HEK293 (cell line): Measurements from ENCODE around the gene PFDN6.

ENCODE experiments used
- BCL11A ChIP-seq: fragments of 450-650 bp; formaldehyde crosslinking; IDR thresholded peaks from 2 replicates; pipeline ENCODE4 v1.5.1; 2016; ENCODE audit warnings: low read depth, missing biosample characterization, missing genetic modification characterization
- HOXA7 ChIP-seq: sonication (generic); formaldehyde crosslinking; IDR thresholded peaks from 2 replicates; pipeline ENCODE4 v1.8.1; 2022; ENCODE audit warnings: missing genetic modification reagents, borderline replicate concordance
- HOXD13 ChIP-seq: sonication (generic); formaldehyde crosslinking; IDR thresholded peaks from 2 replicates; pipeline ENCODE4 v1.8.0; 2022; ENCODE audit warnings: missing genetic modification reagents, borderline replicate concordance
- SP3 ChIP-seq: fragments of 450-650 bp; formaldehyde crosslinking; IDR thresholded peaks from 2 replicates; pipeline ENCODE4 v1.5.1; 2016; ENCODE audit warnings: missing biosample characterization, missing genetic modification characterization
- YY2 ChIP-seq: fragments of 450-650 bp; formaldehyde crosslinking; IDR thresholded peaks from 2 replicates; pipeline ENCODE4 v1.5.1; 2016; ENCODE audit warnings: missing biosample characterization, missing genetic modification characterization
- ZBTB20 ChIP-seq: fragments of 450-650 bp; formaldehyde crosslinking; IDR thresholded peaks from 2 replicates; pipeline ENCODE4 v1.5.1; 2016; ENCODE audit warnings: missing biosample characterization, missing genetic modification characterization
- ZBTB8A ChIP-seq: fragments of 450-650 bp; formaldehyde crosslinking; IDR thresholded peaks from 2 replicates; pipeline ENCODE4 v1.5.1; 2016; ENCODE audit warnings: missing biosample characterization, missing genetic modification characterization
- ZNF138 ChIP-seq: fragments of 450-650 bp; formaldehyde crosslinking; IDR thresholded peaks from 2 replicates; pipeline ENCODE4 v1.5.1; 2016; ENCODE audit warnings: missing biosample characterization, missing genetic modification characterization, borderline replicate concordance
- ZNF169 ChIP-seq: fragments of 450-650 bp; formaldehyde crosslinking; IDR thresholded peaks from 2 replicates; pipeline ENCODE4 v1.5.1; 2016; ENCODE audit warnings: missing biosample characterization, missing genetic modification characterization
- ZNF335 ChIP-seq: fragments of 450-650 bp; formaldehyde crosslinking; conservative IDR thresholded peaks from 2 replicates; pipeline ENCODE4 v1.5.1; 2016; ENCODE audit warnings: missing biosample characterization, missing genetic modification characterization
- ZNF521 ChIP-seq: fragments of 450-650 bp; formaldehyde crosslinking; IDR thresholded peaks from 2 replicates; pipeline ENCODE4 v1.5.1; 2017; ENCODE audit warnings: missing biosample characterization, mild to moderate bottlenecking, missing genetic modification characterization
- ZNF529 ChIP-seq: fragments of 450-650 bp; formaldehyde crosslinking; IDR thresholded peaks from 2 replicates; pipeline ENCODE4 v1.5.1; 2017; ENCODE audit warnings: missing genetic modification characterization, missing biosample characterization; ENCODE audit not compliant: insufficient replicate concordance
- ZNF621 ChIP-seq: fragments of 450-650 bp; formaldehyde crosslinking; IDR thresholded peaks from 2 replicates; pipeline ENCODE4 v1.5.1; 2017; ENCODE audit warnings: missing biosample characterization, missing genetic modification characterization
- ZNF624 ChIP-seq: fragments of 450-650 bp; formaldehyde crosslinking; IDR thresholded peaks from 2 replicates; pipeline ENCODE4 v1.5.1; 2017; ENCODE audit warnings: missing biosample characterization, missing genetic modification characterization
- ZNF629 ChIP-seq: fragments of 450-650 bp; formaldehyde crosslinking; IDR thresholded peaks from 2 replicates; pipeline ENCODE4 v1.5.1; 2017; ENCODE audit warnings: missing biosample characterization, missing genetic modification characterization
- ZNF660 ChIP-seq: fragments of 450-650 bp; IDR thresholded peaks from 2 replicates; pipeline ENCODE4 v1.5.1; 2018; ENCODE audit warnings: missing biosample characterization, mild to moderate bottlenecking, missing genetic modification characterization
- ZNF830 ChIP-seq: fragments of 450-650 bp; IDR thresholded peaks from 2 replicates; pipeline ENCODE4 v1.5.0; 2018; ENCODE audit warnings: missing biosample characterization, missing genetic modification characterization, low read depth, mild to moderate bottlenecking, moderate library complexity
- ZXDB ChIP-seq: fragments of 450-650 bp; formaldehyde crosslinking; IDR thresholded peaks from 2 replicates; pipeline ENCODE4 v1.5.1; 2016; ENCODE audit warnings: missing biosample characterization, missing genetic modification characterization
- TF ChIP-seq, protein P1 (sequence below): fragments of 450-650 bp; formaldehyde crosslinking; optimal IDR thresholded peaks from 2 replicates; pipeline ENCODE3; 2016; ENCODE audit warnings: missing biosample characterization, mild to moderate bottlenecking, missing genetic modification characterization
- TF ChIP-seq, protein P2 (sequence below): fragments of 450-650 bp; formaldehyde crosslinking; IDR thresholded peaks from 2 replicates; pipeline ENCODE4 v1.5.1; 2016; ENCODE audit warnings: missing biosample characterization, missing genetic modification characterization
- TF ChIP-seq, protein P3 (sequence below): fragments of 450-650 bp; formaldehyde crosslinking; conservative IDR thresholded peaks from 2 replicates; pipeline ENCODE4 v1.5.1; 2016; ENCODE audit warnings: low read depth, missing biosample characterization, missing genetic modification characterization
- TF ChIP-seq, protein P4 (sequence below): fragments of 450-650 bp; formaldehyde crosslinking; IDR thresholded peaks from 2 replicates; pipeline ENCODE4 v1.5.1; 2016; ENCODE audit warnings: missing biosample characterization, missing genetic modification characterization
- TF ChIP-seq, protein P5 (sequence below): fragments of 450-650 bp; formaldehyde crosslinking; IDR thresholded peaks from 2 replicates; pipeline ENCODE4 v1.5.1; 2016; ENCODE audit warnings: missing biosample characterization, missing genetic modification characterization
- TF ChIP-seq, protein P6 (sequence below): fragments of 450-650 bp; formaldehyde crosslinking; IDR thresholded peaks from 2 replicates; pipeline ENCODE4 v1.5.1; 2016; ENCODE audit warnings: missing biosample characterization, missing genetic modification characterization

PFDN6 gene

DNA sequence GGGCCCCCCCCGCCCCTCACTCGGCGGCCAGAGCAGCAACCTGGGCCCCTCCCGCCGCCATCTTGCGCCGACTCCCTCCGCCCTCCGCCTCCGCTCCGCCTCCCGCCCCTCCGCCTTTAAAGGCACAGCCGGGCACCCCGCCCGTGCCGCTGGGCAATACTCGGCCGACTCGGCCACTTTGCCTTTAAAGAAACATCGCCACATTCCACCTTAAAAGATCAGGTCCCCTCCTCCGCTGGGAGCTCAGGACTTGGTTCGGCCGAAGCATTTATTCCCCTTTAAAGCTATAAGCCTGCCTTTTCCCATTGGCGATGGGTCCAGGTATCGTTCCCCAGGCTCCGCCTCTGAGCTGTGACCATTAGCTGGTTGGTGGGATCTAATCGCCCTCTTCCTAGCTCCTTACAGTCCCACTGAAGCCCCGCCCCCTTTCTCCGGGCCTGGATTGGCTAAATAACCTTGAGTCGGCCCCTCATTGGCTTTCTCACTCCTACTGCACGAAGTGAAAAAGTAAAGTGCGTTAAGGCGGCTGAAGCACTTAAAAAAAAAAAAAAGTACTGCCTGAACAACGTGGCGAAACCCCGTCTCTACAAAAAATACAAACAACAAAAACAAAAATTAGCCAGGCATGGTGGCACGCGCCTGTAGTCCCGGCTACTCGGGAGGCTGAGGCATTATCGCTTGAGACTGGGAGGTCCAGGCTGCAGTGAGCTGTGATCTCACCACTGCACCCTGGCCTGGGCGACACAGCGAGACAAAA, 28.4 kb downstream of the PFDN6 start, which contains the start of gene ZBTB22 (continued):
- TF ChIP-seq SP3 (peak; percentile 92), ZNF335 (tag by site-specific recombination) (peak; percentile 97), ZNF529 (no peak), ZNF621 (tag by site-specific recombination) (no peak), ZNF521 (tag by site-specific recombination) (no peak), HOXA7 (no peak), ZNF624 (no peak), ZNF138 (tag by site-specific recombination) (no peak), YY2 (tag by site-specific recombination) (0 out of 2 replicates have a peak, but pooled peaks have one; percentile 40), HOXD13 (CRISPR knock-in tag) (no peak), ZBTB8A (tag by site-specific recombination) (peak; percentile 98), ZXDB (peak; percentile 71), ZNF660 (tag by site-specific recombination) (peak; percentile 85), BCL11A (tag by site-specific recombination) (peak; percentile 27; the same call in 1 of the 2 replicates), ZBTB20 (tag by site-specific recombination) (peak; percentile 26; the same call in 1 of the 2 replicates), ZNF169 (tag by site-specific recombination) (no peak), ZNF830 (tag by site-specific recombination) (no peak), ZNF629 (tag by site-specific recombination) (peak; percentile 80)
- TF ChIP-seq, protein P1, sequence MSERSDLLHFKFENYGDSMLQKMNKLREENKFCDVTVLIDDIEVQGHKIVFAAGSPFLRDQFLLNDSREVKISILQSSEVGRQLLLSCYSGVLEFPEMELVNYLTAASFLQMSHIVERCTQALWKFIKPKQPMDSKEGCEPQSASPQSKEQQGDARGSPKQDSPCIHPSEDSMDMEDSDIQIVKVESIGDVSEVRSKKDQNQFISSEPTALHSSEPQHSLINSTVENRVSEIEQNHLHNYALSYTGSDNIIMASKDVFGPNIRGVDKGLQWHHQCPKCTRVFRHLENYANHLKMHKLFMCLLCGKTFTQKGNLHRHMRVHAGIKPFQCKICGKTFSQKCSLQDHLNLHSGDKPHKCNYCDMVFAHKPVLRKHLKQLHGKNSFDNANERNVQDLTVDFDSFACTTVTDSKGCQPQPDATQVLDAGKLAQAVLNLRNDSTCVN (tag by site-specific recombination): peak; percentile 28
- TF ChIP-seq, protein P2, sequence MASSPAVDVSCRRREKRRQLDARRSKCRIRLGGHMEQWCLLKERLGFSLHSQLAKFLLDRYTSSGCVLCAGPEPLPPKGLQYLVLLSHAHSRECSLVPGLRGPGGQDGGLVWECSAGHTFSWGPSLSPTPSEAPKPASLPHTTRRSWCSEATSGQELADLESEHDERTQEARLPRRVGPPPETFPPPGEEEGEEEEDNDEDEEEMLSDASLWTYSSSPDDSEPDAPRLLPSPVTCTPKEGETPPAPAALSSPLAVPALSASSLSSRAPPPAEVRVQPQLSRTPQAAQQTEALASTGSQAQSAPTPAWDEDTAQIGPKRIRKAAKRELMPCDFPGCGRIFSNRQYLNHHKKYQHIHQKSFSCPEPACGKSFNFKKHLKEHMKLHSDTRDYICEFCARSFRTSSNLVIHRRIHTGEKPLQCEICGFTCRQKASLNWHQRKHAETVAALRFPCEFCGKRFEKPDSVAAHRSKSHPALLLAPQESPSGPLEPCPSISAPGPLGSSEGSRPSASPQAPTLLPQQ (tag by site-specific recombination): peak; percentile 99
- TF ChIP-seq, protein P3, sequence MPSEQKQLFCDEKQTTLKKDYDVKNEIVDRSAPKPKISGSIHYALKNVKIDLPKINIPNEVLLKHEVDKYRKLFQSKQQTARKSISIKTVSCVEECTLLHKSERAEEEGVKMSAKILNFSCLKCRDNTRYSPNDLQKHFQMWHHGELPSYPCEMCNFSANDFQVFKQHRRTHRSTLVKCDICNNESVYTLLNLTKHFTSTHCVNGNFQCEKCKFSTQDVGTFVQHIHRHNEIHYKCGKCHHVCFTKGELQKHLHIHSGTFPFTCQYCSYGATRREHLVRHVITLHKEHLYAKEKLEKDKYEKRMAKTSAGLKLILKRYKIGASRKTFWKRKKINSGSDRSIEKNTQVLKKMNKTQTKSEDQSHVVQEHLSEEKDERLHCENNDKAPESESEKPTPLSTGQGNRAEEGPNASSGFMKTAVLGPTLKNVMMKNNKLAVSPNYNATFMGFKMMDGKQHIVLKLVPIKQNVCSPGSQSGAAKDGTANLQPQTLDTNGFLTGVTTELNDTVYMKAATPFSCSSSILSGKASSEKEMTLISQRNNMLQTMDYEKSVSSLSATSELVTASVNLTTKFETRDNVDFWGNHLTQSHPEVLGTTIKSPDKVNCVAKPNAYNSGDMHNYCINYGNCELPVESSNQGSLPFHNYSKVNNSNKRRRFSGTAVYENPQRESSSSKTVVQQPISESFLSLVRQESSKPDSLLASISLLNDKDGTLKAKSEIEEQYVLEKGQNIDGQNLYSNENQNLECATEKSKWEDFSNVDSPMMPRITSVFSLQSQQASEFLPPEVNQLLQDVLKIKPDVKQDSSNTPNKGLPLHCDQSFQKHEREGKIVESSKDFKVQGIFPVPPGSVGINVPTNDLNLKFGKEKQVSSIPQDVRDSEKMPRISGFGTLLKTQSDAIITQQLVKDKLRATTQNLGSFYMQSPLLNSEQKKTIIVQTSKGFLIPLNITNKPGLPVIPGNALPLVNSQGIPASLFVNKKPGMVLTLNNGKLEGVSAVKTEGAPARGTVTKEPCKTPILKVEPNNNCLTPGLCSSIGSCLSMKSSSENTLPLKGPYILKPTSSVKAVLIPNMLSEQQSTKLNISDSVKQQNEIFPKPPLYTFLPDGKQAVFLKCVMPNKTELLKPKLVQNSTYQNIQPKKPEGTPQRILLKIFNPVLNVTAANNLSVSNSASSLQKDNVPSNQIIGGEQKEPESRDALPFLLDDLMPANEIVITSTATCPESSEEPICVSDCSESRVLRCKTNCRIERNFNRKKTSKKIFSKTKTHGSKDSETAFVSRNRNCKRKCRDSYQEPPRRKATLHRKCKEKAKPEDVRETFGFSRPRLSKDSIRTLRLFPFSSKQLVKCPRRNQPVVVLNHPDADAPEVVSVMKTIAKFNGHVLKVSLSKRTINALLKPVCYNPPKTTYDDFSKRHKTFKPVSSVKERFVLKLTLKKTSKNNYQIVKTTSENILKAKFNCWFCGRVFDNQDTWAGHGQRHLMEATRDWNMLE (tag by site-specific recombination): no peak
- TF ChIP-seq, protein P4, sequence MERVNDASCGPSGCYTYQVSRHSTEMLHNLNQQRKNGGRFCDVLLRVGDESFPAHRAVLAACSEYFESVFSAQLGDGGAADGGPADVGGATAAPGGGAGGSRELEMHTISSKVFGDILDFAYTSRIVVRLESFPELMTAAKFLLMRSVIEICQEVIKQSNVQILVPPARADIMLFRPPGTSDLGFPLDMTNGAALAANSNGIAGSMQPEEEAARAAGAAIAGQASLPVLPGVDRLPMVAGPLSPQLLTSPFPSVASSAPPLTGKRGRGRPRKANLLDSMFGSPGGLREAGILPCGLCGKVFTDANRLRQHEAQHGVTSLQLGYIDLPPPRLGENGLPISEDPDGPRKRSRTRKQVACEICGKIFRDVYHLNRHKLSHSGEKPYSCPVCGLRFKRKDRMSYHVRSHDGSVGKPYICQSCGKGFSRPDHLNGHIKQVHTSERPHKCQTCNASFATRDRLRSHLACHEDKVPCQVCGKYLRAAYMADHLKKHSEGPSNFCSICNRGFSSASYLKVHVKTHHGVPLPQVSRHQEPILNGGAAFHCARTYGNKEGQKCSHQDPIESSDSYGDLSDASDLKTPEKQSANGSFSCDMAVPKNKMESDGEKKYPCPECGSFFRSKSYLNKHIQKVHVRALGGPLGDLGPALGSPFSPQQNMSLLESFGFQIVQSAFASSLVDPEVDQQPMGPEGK (tag by site-specific recombination): peak; percentile 43; the same call in 1 of the 2 replicates
- TF ChIP-seq, protein P5, sequence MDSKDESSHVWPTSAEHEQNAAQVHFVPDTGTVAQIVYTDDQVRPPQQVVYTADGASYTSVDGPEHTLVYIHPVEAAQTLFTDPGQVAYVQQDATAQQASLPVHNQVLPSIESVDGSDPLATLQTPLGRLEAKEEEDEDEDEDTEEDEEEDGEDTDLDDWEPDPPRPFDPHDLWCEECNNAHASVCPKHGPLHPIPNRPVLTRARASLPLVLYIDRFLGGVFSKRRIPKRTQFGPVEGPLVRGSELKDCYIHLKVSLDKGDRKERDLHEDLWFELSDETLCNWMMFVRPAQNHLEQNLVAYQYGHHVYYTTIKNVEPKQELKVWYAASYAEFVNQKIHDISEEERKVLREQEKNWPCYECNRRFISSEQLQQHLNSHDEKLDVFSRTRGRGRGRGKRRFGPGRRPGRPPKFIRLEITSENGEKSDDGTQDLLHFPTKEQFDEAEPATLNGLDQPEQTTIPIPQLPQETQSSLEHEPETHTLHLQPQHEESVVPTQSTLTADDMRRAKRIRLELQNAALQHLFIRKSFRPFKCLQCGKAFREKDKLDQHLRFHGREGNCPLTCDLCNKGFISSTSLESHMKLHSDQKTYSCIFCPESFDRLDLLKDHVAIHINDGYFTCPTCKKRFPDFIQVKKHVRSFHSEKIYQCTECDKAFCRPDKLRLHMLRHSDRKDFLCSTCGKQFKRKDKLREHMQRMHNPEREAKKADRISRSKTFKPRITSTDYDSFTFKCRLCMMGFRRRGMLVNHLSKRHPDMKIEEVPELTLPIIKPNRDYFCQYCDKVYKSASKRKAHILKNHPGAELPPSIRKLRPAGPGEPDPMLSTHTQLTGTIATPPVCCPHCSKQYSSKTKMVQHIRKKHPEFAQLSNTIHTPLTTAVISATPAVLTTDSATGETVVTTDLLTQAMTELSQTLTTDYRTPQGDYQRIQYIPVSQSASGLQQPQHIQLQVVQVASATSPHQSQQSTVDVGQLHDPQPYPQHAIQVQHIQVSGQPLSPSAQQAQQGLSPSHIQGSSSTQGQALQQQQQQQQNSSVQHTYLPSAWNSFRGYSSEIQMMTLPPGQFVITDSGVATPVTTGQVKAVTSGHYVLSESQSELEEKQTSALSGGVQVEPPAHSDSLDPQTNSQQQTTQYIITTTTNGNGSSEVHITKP (tag by site-specific recombination): peak; percentile 95
- TF ChIP-seq, protein P6, sequence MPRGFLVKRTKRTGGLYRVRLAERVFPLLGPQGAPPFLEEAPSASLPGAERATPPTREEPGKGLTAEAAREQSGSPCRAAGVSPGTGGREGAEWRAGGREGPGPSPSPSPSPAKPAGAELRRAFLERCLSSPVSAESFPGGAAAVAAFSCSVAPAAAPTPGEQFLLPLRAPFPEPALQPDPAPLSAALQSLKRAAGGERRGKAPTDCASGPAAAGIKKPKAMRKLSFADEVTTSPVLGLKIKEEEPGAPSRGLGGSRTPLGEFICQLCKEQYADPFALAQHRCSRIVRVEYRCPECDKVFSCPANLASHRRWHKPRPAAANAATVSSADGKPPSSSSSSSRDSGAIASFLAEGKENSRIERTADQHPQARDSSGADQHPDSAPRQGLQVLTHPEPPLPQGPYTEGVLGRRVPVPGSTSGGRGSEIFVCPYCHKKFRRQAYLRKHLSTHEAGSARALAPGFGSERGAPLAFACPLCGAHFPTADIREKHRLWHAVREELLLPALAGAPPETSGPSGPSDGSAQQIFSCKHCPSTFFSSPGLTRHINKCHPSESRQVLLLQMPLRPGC (tag by site-specific recombination): peak; percentile 27; the same call in 1 of the 2 replicates
